HL-60 (cell line): ENCODE data around the gene LRP10.

ENCODE experiments used
- CTCF ChIP-seq: IDR thresholded peaks from one replicate; pipeline ENCODE4 v1.5.1; 2011; ENCODE audit warnings: low read length, control low read depth, inconsistent platforms; ENCODE audit not compliant: insufficient read depth
- GABPA ChIP-seq: IDR thresholded peaks from 2 replicates; pipeline ENCODE4 v1.6.1; 2012; ENCODE audit warnings: low read depth
- POLR2AphosphoS5 ChIP-seq: IDR thresholded peaks from 2 replicates; pipeline ENCODE4 v1.6.1; 2012; ENCODE audit warnings: low read depth
- REST ChIP-seq: IDR thresholded peaks from 2 replicates; pipeline ENCODE4 v1.6.1; 2012; ENCODE audit warnings: low read depth; ENCODE audit not compliant: insufficient replicate concordance

GRCh38 chr14:22926316-22926715 is 54.8 kb downstream of the LRP10 start:
- TF ChIP-seq CTCF (no peak), REST (no peak), POLR2AphosphoS5 (no peak), GABPA (no peak)
